ENCODE measurements around the gene OAS2. TPM values are rescaled to one million over a fixed set of nuclear protein-coding genes. Genes with fewer than 3 reads are reported as not detected.

Gene OAS2
- total and polyA plus RNA-seq, 9 of the 15 experiments (the other 6 are each of a cell fraction or from before 2014, with no cell fraction given), result 0.13 to 0.85 TPM; not detected in 7

DNA sequence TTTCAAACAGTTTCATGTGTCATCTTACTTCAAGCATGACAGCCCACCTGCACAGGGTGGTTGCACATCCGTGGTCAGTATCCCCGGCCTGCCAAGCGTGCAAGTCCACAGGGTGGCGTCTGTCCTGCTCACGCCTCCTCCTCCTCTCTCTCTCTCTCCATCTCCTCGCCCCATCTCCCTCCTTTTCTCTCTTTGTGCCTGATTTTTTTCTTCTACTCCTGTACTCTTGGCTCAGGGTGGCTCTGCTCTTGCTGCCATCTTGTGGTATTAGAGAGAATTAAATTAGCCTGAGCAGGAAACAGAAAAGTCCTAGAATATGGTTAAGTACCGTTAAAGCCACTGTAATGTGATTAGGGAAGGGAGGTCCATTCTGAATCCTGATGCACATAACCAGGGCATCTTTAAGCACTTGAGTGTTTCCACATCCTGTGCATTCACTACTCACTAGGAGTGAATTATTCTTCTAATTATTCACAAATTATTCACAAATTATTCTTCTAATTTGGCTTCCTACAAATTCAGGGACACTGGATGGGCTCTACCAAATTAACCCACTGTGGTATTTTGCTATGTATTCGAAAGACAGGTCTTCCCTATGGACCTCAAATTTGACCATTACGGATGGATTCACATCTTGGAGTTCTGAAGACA is 52.7 kb downstream of the OAS2 start:
- intact Hi-C loops (cut with micrococcal nuclease), result loop anchor here (2.0 kb wide), 1 partner anchor 38 kb away; no protein-coding TSS in a partner anchor
- no peaks in the 10 kb centered on the region for H3K27me3 ChIP-seq (ENCODE audit: control insufficient read depth in 2 of 2, insufficient read depth in 2 of 2, low read length in 2 of 2)
- no TSS peak for BruUV-seq (replicated peaks)
- DNase-seq (ENCODE audit: extremely low read depth in 1 of 4, low spot score in 3 of 4), result peak; percentile 22 to 42 (median 36)
- H4K20me1 ChIP-seq (replicated peaks; ENCODE audit: control insufficient read depth, insufficient read depth, low read length), result no peaks in the 10 kb centered on the region
- in situ Hi-C loops (cut with MboI), result no loop called here
- H2AFZ ChIP-seq (ENCODE audit: low read depth, low read length), result no peak overlapping the region
- WGBS (ENCODE audit: insufficient coverage, low coverage, missing lambda C conversion rate), result 0% methylated on average over 8 of the region's 9 CpGs
- no peaks in the 10 kb centered on the region for H3K79me2 ChIP-seq (ENCODE audit: control insufficient read depth, insufficient read depth, low read length)
- H3K9me1 ChIP-seq (ENCODE audit: control insufficient read depth, insufficient read depth, low read length), result no peaks in the 10 kb centered on the region
- peak; percentile 56 for FAIRE-seq
- no peak overlapping the region for H3K27ac ChIP-seq (ENCODE audit: extremely low read depth, low read depth, low read length)
- ChIA-PET CTCF (ENCODE audit: low intra/inter-chr PET ratio) (interaction anchor here (0.5 to 1.4 kb wide), 3 partner anchors 25 to 919 kb away, joined by 3 to 8 read pairs (median 3); no protein-coding TSS in a partner anchor), POLR2A (no interaction called here)
- no peaks in the 10 kb centered on the region for H3K9me3 ChIP-seq (replicated peaks; ENCODE audit: control insufficient read depth, insufficient read depth, low read depth, low read length)
- no peak overlapping the region for H3K9ac ChIP-seq (ENCODE audit: insufficient read depth in 1 of 2, low read depth in 2 of 2, low read length in 2 of 2)
- H3K36me3 ChIP-seq (ENCODE audit: control insufficient read depth, insufficient read depth, low read length), result no peaks in the 10 kb centered on the region
- H3K4me2 ChIP-seq (ENCODE audit: insufficient read depth, low read length), result no peak overlapping the region
- peak; percentile 77 for ATAC-seq
- H3K4me1 ChIP-seq (replicated peaks in 1 of 2; ENCODE audit: control insufficient read depth in 2 of 2, insufficient read depth in 2 of 2, low read length in 2 of 2), result no peaks in the 10 kb centered on the region
- H3K4me3 ChIP-seq, result no peak overlapping the region
- TF ChIP-seq MED1 (CRISPR knock-in tag; IDR thresholded peaks at IDR 0.05; ENCODE audit: borderline replicate concordance) (no peak), PRPF4 (IDR thresholded peaks at IDR 0.05; ENCODE audit: insufficient read depth, low read depth, low read length, poor library complexity, severe bottlenecking) (no peak), CAMTA2 (CRISPR knock-in tag; conservative IDR thresholded peaks at IDR 0.05) (no peak), CTBP1 (IDR thresholded peaks at IDR 0.05; ENCODE audit: borderline replicate concordance) (peak; percentile 38; the same call in 1 of the 2 replicates), ZNF384 (IDR thresholded peaks at IDR 0.05; ENCODE audit: low read depth, low read length) (peak; percentile 54), DACH1 (IDR thresholded peaks at IDR 0.05; ENCODE audit: partially characterized antibody) (peak; percentile 85), RFX5 (IDR thresholded peaks at IDR 0.05; ENCODE audit: low read depth, low read length) (no peak), MAFF (IDR thresholded peaks at IDR 0.05; ENCODE audit: low read length) (no peak), ZNF282 (CRISPR knock-in tag; IDR thresholded peaks at IDR 0.05) (no peak), RCOR1 (IDR thresholded peaks at IDR 0.05; ENCODE audit: borderline replicate concordance in 1 of 2, low read depth in 2 of 2, low read length in 2 of 2) (0 out of 4 replicates have a peak, but pooled peaks of 1 of the 2 experiments have one; percentile 10), SMC3 (conservative IDR thresholded peaks at IDR 0.05; ENCODE audit: insufficient read depth, low read depth, low read length) (peak; percentile 56), FUS (optimal IDR thresholded peaks at IDR 0.05; ENCODE audit: low read depth, low read length) (no peak), KDM1A (IDR thresholded peaks at IDR 0.05) (0 out of 4 replicates have a peak, but pooled peaks of 1 of the 2 experiments have one; percentile 22)
- TF ChIP-seq, protein P1, sequence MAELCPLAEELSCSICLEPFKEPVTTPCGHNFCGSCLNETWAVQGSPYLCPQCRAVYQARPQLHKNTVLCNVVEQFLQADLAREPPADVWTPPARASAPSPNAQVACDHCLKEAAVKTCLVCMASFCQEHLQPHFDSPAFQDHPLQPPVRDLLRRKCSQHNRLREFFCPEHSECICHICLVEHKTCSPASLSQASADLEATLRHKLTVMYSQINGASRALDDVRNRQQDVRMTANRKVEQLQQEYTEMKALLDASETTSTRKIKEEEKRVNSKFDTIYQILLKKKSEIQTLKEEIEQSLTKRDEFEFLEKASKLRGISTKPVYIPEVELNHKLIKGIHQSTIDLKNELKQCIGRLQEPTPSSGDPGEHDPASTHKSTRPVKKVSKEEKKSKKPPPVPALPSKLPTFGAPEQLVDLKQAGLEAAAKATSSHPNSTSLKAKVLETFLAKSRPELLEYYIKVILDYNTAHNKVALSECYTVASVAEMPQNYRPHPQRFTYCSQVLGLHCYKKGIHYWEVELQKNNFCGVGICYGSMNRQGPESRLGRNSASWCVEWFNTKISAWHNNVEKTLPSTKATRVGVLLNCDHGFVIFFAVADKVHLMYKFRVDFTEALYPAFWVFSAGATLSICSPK (IDR thresholded peaks at IDR 0.05; ENCODE audit: borderline replicate concordance), result no peak
- TF ChIP-seq, protein P2, sequence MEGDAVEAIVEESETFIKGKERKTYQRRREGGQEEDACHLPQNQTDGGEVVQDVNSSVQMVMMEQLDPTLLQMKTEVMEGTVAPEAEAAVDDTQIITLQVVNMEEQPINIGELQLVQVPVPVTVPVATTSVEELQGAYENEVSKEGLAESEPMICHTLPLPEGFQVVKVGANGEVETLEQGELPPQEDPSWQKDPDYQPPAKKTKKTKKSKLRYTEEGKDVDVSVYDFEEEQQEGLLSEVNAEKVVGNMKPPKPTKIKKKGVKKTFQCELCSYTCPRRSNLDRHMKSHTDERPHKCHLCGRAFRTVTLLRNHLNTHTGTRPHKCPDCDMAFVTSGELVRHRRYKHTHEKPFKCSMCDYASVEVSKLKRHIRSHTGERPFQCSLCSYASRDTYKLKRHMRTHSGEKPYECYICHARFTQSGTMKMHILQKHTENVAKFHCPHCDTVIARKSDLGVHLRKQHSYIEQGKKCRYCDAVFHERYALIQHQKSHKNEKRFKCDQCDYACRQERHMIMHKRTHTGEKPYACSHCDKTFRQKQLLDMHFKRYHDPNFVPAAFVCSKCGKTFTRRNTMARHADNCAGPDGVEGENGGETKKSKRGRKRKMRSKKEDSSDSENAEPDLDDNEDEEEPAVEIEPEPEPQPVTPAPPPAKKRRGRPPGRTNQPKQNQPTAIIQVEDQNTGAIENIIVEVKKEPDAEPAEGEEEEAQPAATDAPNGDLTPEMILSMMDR (IDR thresholded peaks at IDR 0.05 in 2 of 3, conservative IDR thresholded peaks at IDR 0.05 in 1 of 3; ENCODE audit: insufficient read depth in 2 of 3, low read depth in 1 of 3, low read length in 3 of 3), result peak; percentile 48 to 62 (median 58); a peak in 5 of 6 replicates
- TF ChIP-seq, protein P3, sequence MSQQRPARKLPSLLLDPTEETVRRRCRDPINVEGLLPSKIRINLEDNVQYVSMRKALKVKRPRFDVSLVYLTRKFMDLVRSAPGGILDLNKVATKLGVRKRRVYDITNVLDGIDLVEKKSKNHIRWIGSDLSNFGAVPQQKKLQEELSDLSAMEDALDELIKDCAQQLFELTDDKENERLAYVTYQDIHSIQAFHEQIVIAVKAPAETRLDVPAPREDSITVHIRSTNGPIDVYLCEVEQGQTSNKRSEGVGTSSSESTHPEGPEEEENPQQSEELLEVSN (IDR thresholded peaks at IDR 0.05; ENCODE audit: borderline replicate concordance in 1 of 2, extremely low read depth in 1 of 2, insufficient read depth in 1 of 2, insufficient read length in 1 of 2, low read depth in 1 of 2, low read length in 1 of 2, poor library complexity in 1 of 2, severe bottlenecking in 1 of 2), result peak in 1 of 2 experiments; percentile 20
